Smooth muscle cell (in vitro differentiated cells): ENCODE data around the gene RAB8A. TPM values are rescaled to one million over a fixed set of nuclear protein-coding genes. Genes with fewer than 3 reads are reported as not detected.

ENCODE experiments used
- DNase-seq: peaks from one replicate; lab custom pipeline; 2025; ENCODE audit not compliant: unreplicated experiment; lab: John Stamatoyannopoulos, UW
- H2AFZ ChIP-seq: fragments of 200-600 bp; sonication (generic); 2 replicates; pipeline ENCODE4 v1.6.0; 2016; ENCODE audit warnings: antibody characterized with exemption, low read depth, mild to moderate bottlenecking
- H3F3A ChIP-seq: fragments of 200-600 bp; sonication (generic); 2 replicates; pipeline ENCODE4 v1.6.0; 2017; ENCODE audit warnings: antibody characterized with exemption, low read depth
- H3K27ac ChIP-seq: fragments of 200-600 bp; sonication (generic); 2 replicates; pipeline ENCODE4 v1.5.1; 2016; ENCODE audit warnings: low read depth, mild to moderate bottlenecking
- H3K27me3 ChIP-seq: fragments of 200-600 bp; sonication (generic); 2 replicates; pipeline ENCODE4 v1.6.1; 2016; ENCODE audit warnings: low read depth, mild to moderate bottlenecking
- H3K36me3 ChIP-seq: fragments of 200-600 bp; sonication (generic); 2 replicates; pipeline ENCODE4 v1.5.1; 2016; ENCODE audit warnings: low read depth
- H3K4me1 ChIP-seq: fragments of 200-600 bp; sonication (generic); 2 replicates; pipeline ENCODE4 v1.5.1; 2016; ENCODE audit warnings: low read depth
- H3K4me2 ChIP-seq: fragments of 200-600 bp; sonication (generic); 2 replicates; pipeline ENCODE4 v1.6.0; 2016; ENCODE audit warnings: mild to moderate bottlenecking
- H3K4me3 ChIP-seq: fragments of 200-600 bp; sonication (generic); 2 replicates; pipeline ENCODE4 v1.5.1; 2016; ENCODE audit warnings: mild to moderate bottlenecking
- H3K79me2 ChIP-seq: fragments of 200-600 bp; sonication (generic); 2 replicates; pipeline ENCODE4 v1.6.0; 2016; ENCODE audit warnings: low read depth, mild to moderate bottlenecking
- H3K9ac ChIP-seq: fragments of 200-600 bp; sonication (generic); 2 replicates; pipeline ENCODE4 v1.6.0; 2016; ENCODE audit warnings: low read depth
- H3K9me3 ChIP-seq: fragments of 200-600 bp; sonication (generic); replicated peaks from 2 replicates; pipeline ENCODE4 v1.5.1; 2016; ENCODE audit warnings: low read depth
- H4K20me1 ChIP-seq: fragments of 200-600 bp; sonication (generic); 2 replicates; pipeline ENCODE4 v1.6.0; 2016; ENCODE audit warnings: low read depth
- WGBS: methylation state at CpG from one replicate; pipeline ENCODE4 v1.1.7; 2016; ENCODE audit warnings: low lambda C conversion rate; 5-methylcytosine and 5-hydroxymethylcytosine counted together
- polyA plus RNA-seq: library from polyadenylated mRNA; unstranded; fragments of >200 nt; fragmentation: Nextera tagmentation; extraction: Ambion mirVana; gene quantifications from 2 replicates; pipeline ENCODE4 v1.2.1, GENCODE V29; 2016
- total RNA-seq: library from RNA; depleted of rRNA; stranded (reverse); fragments of >200 nt; gene quantifications from 2 replicates; pipeline ENCODE4 v1.2.3, GENCODE V29; 2014
- TF ChIP-seq, protein P1 (sequence below): fragments of 200-600 bp; sonication (generic); IDR thresholded peaks from 2 replicates; pipeline ENCODE4 v1.5.1; 2017; ENCODE audit warnings: borderline replicate concordance, mild to moderate bottlenecking, antibody characterized with exemption; ENCODE audit not compliant: insufficient read depth, poor library complexity, severe bottlenecking

RAB8A gene
- total and polyA plus RNA-seq, 2 experiments from 2014 or later = 47.3 to 96.0 TPM

DNA sequence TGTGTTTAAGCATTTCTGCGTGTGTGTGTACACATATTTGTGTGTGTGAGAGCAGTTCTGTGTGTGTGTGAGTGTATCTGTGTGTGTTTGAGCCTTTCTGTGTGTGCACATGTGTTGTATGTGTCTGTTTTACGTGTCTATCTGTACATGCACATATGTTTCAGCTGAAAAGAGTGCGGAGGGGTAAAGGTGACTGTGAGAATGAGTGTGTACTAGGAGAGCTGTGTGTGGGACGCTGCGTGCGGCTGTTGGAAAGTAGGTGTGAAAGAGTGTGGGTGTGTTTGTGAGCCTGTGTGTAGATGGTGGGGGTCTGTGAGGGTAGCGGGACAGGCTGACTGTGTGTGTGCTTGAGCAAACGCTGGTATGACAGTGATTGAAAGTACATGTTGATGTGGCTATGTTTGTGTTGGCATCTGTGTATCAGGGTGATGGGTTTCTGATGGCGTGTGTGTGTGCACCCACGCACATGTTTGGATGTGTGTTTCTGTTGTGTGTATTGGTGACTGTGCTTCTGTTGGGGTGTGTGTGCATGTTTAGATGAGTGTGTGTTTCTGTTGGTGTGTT, 42.9 kb upstream of the RAB8A start:
- Histone ChIP-seq H3K27ac (no peak overlapping the region), H3K9ac (no peak overlapping the region)

DNA sequence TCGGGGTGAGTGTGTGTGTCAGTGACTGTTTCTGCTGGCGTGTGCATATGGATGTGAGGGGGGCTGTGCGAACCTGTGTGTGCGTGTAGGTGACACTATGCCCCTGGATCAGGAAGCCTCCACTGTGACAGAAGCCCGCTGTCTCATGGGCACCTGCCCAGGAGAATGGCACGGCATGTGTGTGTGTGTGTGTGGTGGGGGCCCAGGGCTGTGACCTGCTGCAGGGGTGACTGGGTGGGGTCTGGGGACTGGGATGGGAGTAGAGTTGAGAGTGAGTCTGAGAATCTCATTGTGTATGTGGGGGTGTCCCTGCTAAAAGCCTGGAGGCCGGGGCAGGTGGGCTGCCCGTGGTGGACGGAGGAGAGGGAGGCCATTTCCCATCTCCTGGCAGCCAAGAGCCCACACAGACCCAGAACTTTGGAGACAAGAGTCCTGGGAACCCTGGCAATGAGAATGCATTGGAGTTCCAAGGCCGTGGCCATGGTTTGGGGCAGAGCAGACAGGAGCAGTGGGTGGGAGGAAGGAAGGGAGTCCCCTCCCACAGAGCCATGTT, 41.8 kb upstream of the RAB8A start:
- Histone ChIP-seq H3K36me3 (no peaks in the 10 kb centered on the region), H3K9me3 (no peaks in the 10 kb centered on the region), H3K4me1 (no peaks in the 10 kb centered on the region), H2AFZ (no peak overlapping the region), H3K4me3 (no peak overlapping the region), H4K20me1 (no peaks in the 10 kb centered on the region), H3F3A (peaks cover 6% of the 10 kb centered on the region), H3K4me2 (no peak overlapping the region), H3K79me2 (no peaks in the 10 kb centered on the region), H3K9ac (no peak overlapping the region), H3K27me3 (no peaks in the 10 kb centered on the region), H3K27ac (no peak overlapping the region)
- TF ChIP-seq, protein P1, sequence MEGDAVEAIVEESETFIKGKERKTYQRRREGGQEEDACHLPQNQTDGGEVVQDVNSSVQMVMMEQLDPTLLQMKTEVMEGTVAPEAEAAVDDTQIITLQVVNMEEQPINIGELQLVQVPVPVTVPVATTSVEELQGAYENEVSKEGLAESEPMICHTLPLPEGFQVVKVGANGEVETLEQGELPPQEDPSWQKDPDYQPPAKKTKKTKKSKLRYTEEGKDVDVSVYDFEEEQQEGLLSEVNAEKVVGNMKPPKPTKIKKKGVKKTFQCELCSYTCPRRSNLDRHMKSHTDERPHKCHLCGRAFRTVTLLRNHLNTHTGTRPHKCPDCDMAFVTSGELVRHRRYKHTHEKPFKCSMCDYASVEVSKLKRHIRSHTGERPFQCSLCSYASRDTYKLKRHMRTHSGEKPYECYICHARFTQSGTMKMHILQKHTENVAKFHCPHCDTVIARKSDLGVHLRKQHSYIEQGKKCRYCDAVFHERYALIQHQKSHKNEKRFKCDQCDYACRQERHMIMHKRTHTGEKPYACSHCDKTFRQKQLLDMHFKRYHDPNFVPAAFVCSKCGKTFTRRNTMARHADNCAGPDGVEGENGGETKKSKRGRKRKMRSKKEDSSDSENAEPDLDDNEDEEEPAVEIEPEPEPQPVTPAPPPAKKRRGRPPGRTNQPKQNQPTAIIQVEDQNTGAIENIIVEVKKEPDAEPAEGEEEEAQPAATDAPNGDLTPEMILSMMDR = no peak
- WGBS = 98% methylated on average over 8 of the region's 10 CpGs
- no peak for DNase-seq

More for the DNA sequence above, 42.9 kb upstream of the RAB8A start:
- no peaks in the 10 kb centered on the region for H3K9me3 ChIP-seq
- WGBS = 87% methylated on average over 10 of the region's 10 CpGs
- H2AFZ ChIP-seq = no peak overlapping the region
- no peak overlapping the region for H3K4me3 ChIP-seq
- no peaks in the 10 kb centered on the region for H3K36me3 ChIP-seq
- no peak for DNase-seq
- H4K20me1 ChIP-seq = no peaks in the 10 kb centered on the region
- no peaks in the 10 kb centered on the region for H3K4me1 ChIP-seq
- H3F3A ChIP-seq = no peaks in the 10 kb centered on the region
- H3K27me3 ChIP-seq = no peaks in the 10 kb centered on the region
- no peaks in the 10 kb centered on the region for H3K79me2 ChIP-seq
- TF ChIP-seq, protein P1 = no peak
- H3K4me2 ChIP-seq = no peak overlapping the region

DNA sequence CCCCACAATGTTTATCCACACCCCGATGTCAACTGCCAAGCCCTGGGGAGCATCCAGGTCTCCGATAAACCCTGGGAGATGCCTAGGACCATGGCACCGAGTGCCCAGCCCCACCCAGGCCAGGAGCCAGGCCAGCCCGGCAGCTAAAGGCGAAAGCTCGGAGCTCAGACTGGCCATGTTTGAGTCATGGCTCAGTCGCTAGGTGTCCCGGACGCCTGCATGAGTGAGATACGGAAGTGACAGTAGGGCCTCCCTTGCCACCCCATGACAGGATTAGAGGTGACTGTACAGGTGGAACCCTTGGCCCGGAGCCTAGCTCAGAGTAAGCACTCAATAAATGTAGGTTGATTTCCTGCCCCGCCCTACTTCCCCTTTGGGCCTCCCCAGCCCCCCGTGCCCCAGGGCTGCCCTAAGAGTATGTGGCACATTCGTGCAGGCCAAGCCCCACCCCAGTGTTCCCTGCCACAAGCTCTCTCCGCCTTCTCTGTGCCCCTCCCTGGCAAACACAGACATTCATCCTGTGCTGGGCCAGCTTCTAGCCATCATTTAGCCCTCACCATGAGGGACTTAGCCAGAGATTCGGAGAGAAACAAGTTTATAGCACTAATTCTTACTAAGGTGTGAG, 41.2 kb upstream of the RAB8A start:
- H3K4me3 ChIP-seq = no peak overlapping the region
- no peak overlapping the region for H3K4me2 ChIP-seq
- H3K4me1 ChIP-seq = no peaks in the 10 kb centered on the region
- H3K9me3 ChIP-seq = no peaks in the 10 kb centered on the region
- no peaks in the 10 kb centered on the region for H3K36me3 ChIP-seq
- no peaks in the 10 kb centered on the region for H3K27me3 ChIP-seq
- peaks cover 12% of the 10 kb centered on the region for H3F3A ChIP-seq
- TF ChIP-seq, protein P1 = no peak
- H2AFZ ChIP-seq = no peak overlapping the region
- H3K79me2 ChIP-seq = peaks cover 4% of the 10 kb centered on the region
- H4K20me1 ChIP-seq = no peaks in the 10 kb centered on the region
- no peak overlapping the region for H3K27ac ChIP-seq
- no peak overlapping the region for H3K9ac ChIP-seq
- 94% methylated on average over 15 of the region's 16 CpGs for WGBS
- no peak for DNase-seq
